Muscle of arm (tissue), 14 donors: ENCODE measurements around the gene ATXN7L2. TPM values are rescaled to one million over a fixed set of nuclear protein-coding genes. Genes with fewer than 3 reads are reported as not detected.
"Not testable (repeated sequence)": the region's sequence is repeated elsewhere in the genome, so short reads cannot be mapped to it uniquely, and the experiment has no call there.

Source experiments
- DNase-seq: peaks from one replicate; pipeline ENCODE4 v3.0.0-alpha.2; 2013
- long read RNA-seq, 11 donors: transcript quantifications; one replicate each; lab custom pipeline, GENCODE V29; 2026
- polyA plus RNA-seq, 12 donors: library from polyadenylated mRNA; unstranded; fragments of 120-200 nt; gene quantifications; one replicate each; pipeline ENCODE4 v1.2.1, GENCODE V29; 2013; ENCODE audit not compliant: insufficient read length in 12 of 12

ATXN7L2 gene
- 10 to 100 TPM in 10 of 12 donors, 1 to 10 TPM in 1, not detected in 1; 9.3 to 30.9 (median 21.0) TPM for polyA plus RNA-seq
- long read RNA-seq, donor 1, partial matches to known transcripts: 0 of 1 reads
- long read RNA-seq, donor 1, other reads (novel, unspliced or antisense): 0 of 1 reads
- long read RNA-seq, donor 2, partial matches to known transcripts: 0 of 3 reads
- long read RNA-seq, donor 2, other reads (novel, unspliced or antisense): 0 of 3 reads
- long read RNA-seq, donor 3, partial matches to known transcripts: 0 of 2 reads
- long read RNA-seq, donor 3, other reads (novel, unspliced or antisense): 0 of 2 reads
- long read RNA-seq, donor 4, partial matches to known transcripts: 0 of 2 reads
- long read RNA-seq, donor 4, other reads (novel, unspliced or antisense): 0 of 2 reads
- long read RNA-seq, donor 5, transcript ATXN7L2-201 (4 exons, 1,715 nt): major isoform, 6 of 6 reads
- long read RNA-seq, donor 5, partial matches to known transcripts: 0 of 6 reads
- long read RNA-seq, donor 5, other reads (novel, unspliced or antisense): 0 of 6 reads
- long read RNA-seq, donor 6, partial matches to known transcripts: 0 of 2 reads
- long read RNA-seq, donor 6, other reads (novel, unspliced or antisense): 0 of 2 reads
- long read RNA-seq, donor 7: 0 reads
- long read RNA-seq, donor 8, partial matches to known transcripts: 0 of 3 reads
- long read RNA-seq, donor 8, other reads (novel, unspliced or antisense): 0 of 3 reads
- long read RNA-seq, donor 9: 0 reads
- long read RNA-seq, donor 10, partial matches to known transcripts: 0 of 1 reads
- long read RNA-seq, donor 10, other reads (novel, unspliced or antisense): 0 of 1 reads
- long read RNA-seq, donor 11, partial matches to known transcripts: 0 of 2 reads
- long read RNA-seq, donor 11, other reads (novel, unspliced or antisense): 0 of 2 reads

DNA sequence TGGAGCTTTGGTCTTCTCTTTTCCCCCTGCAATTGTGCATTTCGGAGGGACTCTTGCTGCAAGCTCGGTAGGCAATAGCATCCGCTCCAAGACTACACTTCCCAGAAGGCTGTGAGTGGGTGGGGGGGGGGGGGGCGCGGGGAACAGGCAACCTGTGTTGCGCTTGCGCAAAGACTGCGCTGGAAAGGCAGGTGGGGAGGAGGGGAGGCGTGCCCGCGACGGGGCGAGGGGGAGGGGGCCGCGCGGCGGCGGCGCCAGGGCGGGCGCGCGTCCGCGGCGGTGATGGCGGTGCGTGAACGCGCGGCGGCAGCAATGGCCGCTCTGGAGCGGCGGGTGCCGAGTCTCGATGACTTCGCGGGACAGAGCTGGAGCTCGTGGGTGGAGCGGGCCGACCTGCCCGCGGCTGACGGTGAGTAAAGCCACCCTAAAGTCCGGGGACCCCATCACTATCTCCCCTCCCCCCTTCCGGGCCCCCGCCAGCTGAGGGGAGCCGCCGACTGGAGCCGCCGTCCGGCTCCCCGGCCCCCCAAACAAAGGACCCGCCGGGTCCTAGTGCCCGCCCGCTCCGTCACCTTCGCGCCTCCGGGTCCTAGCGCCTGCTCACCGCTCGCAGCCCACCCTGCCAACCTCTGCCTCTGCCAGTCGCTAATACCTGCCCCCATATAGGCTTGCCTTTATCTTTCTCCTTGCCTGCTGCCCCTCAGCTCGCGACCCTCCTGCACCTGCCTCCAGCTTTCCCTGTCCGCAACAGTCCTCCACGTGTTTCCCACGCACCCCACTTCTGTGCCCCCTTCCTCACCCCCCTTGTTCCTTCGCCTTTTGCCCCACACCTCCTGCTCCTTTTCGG lies at the start of gene ATXN7L2:
Gene ATXN7L2 (plus strand): TSS at position 234 of the 847 bp plus-strand sequence. CDS start 49 bp downstream, at position 283.
- DNase-seq: peak; percentile 92

DNA sequence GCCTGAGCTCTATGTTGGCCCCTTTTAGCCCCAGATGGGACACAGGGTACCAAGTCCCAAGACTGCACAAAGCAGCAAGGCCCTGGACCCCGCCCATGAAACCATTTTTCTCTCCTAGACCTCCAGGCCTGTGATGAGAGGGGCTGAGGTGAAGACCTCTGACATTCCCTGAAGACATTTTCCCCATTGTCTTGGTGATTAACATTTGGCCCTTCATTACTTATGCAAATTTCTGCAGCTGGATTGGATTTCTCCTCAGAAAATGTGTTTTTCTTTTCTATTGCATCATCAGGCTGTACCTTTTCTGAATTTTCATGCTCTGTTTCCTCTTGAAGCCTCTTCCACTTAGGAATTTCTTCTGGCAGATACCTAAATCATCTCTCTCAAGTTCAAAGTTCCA lies 49.2 kb upstream of the ATXN7L2 start:
- DNase-seq: no peak

DNA sequence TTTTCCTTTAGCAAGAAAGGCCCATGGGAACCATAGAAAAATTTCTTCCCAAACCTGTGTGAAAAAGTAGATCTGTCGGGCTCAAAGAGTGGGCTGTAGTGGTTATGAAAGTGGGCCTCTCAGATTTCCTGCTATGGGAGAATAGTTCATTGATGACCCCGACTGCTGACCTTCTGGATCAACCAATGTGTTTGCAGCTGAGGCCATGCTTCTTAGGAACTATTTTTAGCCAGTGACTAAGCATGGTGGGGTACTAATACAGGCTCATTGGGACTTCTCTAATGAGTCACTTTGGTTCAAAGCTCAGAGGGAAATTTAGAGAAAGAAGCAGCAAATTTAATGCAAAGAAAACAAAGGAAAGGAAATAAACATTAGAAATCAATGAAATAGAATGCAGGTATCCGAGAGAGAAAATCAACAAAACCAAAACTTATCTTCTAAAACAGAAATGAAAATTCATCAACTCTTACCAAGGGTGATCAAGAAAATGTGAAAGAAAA lies 44.9 kb upstream of the ATXN7L2 start:
- DNase-seq: no peak

- DNase-seq: no peak
Observed at GRCh38 chr1:109441069-109441468, 42.6 kb upstream of the ATXN7L2 start.

- no peak for DNase-seq
Observed at GRCh38 chr1:109443476-109443875, 40.2 kb upstream of the ATXN7L2 start.

GRCh38 chr1:109444346-109444745 lies 39.4 kb upstream of the ATXN7L2 start:
- no peak for DNase-seq

- not testable (repeated sequence) for DNase-seq
Observed at GRCh38 chr1:109445949-109446695, 37.6 kb upstream of the ATXN7L2 start.

GRCh38 chr1:109447524-109447923 lies 36.2 kb upstream of the ATXN7L2 start:
- DNase-seq: no peak

DNA sequence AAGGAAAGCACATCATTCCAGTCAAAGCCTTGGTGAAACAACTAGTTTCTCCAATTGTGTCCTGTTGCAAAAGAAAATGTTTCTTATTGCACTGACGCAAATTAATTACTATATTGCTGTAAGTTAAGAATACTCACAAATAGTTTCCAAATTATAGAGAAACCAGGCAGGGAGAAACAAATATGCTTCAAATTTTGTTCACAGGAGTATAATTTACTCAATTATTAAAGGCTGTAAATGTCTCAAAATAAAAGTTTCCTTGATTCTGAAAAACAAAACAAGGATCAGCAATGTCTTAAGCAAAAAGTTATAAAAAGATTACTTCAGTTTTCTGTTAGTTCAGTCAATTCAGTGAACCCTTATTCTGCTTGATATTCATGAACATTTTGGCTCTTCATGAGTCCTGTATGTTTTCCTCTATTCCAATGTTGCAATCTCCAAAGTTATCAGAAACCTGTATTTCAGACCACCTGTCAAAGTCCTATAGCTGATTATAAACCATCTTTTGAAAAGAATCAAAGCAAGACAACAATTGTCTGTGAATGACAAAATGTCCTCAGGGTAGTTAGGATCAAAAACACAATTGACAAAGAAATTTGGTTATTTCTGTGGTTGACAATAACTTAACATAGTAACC lies 29.1 kb upstream of the ATXN7L2 start:
- no peak for DNase-seq

DNA sequence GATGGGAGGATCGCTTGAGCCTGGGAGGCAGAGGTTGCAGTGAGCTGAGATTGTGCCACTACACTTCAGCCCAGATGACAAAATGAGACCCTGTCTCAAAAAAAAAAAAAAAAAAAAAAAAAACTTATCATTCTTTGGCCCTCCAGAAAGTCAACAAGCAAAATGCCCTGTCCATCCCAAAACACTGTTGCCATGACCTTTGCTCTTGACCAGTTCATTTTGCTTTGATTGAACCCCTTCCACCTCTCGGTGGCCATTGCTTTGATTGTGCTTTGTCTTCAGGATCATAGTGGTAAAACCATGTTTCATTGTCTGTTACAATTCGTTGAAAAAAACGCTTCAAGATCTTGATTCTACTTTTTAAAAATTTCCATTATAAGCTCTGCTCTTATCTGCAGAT lies 25.9 kb upstream of the ATXN7L2 start:
- no peak for DNase-seq

GRCh38 chr1:109466125-109466451 lies 17.6 kb upstream of the ATXN7L2 start:
- DNase-seq: no peak

DNA sequence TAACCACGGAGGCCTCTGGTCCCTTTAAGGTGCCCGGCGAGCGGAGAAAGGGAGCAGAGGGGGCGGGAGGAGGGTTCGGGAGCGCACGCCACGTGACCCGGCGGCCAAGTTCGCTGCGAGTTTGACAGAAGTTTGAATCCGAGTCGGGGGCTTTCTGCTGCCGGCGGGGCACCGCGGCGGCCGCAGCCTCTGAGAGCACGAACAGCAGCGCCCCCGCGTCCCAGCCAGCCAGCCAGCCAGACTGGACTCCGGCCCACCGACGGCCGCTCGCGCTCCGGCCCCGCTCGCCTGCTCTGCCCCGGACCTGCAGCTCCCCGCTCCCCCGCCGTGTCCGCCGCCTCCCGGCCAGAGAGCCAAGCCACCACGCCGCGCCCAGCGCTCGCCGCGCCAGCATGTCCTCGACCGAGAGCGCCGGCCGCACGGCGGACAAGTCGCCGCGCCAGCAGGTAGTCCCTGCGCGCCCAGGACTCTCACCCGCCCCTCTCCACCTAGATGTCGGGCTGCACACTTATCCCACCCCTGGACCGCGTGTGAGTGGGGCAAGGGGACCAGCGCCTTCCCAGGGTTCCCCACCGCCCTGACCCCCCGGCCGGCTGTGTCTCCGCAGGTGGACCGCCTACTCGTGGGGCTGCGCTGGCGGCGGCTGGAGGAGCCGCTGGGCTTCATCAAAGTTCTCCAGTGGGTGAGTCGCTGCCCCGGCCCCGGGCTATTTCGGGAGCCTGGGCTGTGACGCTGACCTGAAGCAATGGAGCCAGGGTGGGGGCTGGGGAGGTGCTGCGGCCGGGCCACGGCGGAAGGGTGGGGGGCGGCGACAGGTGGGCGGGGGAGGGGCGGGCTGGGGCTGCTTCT lies 17.0 kb upstream of the ATXN7L2 start, which contains the start of gene SYPL2:
Gene SYPL2 (plus strand): TSS at position 95 of the 849 bp plus-strand sequence. CDS start 298 bp downstream, at position 393.
- no peak for DNase-seq

GRCh38 chr1:109467301-109467777 lies 16.4 kb upstream of the ATXN7L2 start:
- DNase-seq: no peak

GRCh38 chr1:109468061-109468460 lies 15.6 kb upstream of the ATXN7L2 start:
- DNase-seq: no peak

DNA sequence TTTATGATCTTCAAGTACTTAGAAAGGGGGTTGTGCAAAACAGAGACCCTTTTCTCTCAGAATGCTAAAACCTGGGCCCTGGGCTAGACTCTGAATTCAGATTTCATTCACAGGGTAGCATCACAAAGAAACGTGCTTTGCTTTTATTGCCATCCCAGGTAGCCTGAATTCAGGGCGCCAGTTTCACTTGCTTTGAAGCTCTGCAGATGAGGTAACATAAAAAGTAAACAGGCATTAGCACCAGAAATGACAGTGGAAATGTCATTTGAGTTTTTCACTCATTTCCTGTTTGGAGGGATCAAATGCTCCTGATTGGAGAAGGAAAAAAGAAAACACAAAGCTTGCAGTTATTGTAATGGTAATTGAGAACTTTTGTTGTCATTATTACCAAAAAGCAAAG lies 14.8 kb upstream of the ATXN7L2 start:
- no peak for DNase-seq

DNA sequence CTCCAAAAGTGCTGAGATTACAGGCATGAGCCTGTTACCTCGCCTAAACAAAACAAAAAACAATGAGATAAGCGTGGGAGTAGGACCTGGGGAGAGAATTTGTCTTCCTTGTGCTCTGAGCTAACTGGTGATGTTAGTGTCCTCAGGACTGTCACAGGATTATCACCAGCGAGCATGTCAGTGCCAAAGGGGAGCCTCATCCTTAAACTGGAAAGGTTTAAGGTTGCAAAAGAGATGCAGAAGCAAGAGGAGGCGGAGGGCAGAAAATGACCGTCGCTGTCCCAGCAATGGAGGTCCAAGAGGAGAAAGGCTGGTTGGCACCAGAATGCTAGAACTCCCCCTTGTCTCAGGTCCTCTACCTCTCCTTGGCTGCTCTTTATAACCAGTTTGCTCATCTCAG lies 13.5 kb upstream of the ATXN7L2 start:
- no peak for DNase-seq

DNA sequence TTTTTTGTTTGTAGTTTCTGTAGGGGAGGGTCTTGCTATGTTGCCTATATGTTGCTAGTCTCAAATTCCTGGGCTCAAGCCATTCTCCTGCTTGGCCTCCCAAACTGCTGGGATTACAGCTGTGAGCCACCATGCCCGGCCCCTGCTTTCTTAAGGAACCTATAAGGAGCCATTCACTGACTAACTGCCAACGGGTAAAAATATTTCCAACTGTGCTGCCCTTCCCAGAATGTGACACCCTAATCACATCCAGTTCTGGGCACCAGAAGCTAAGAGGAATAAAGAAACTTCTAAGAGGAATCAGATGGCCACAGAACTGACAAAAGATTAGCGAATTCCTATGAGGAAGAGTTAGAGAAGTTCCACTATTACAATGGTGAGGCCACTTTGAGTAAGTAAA lies 10.9 kb upstream of the ATXN7L2 start:
- DNase-seq: no peak

DNA sequence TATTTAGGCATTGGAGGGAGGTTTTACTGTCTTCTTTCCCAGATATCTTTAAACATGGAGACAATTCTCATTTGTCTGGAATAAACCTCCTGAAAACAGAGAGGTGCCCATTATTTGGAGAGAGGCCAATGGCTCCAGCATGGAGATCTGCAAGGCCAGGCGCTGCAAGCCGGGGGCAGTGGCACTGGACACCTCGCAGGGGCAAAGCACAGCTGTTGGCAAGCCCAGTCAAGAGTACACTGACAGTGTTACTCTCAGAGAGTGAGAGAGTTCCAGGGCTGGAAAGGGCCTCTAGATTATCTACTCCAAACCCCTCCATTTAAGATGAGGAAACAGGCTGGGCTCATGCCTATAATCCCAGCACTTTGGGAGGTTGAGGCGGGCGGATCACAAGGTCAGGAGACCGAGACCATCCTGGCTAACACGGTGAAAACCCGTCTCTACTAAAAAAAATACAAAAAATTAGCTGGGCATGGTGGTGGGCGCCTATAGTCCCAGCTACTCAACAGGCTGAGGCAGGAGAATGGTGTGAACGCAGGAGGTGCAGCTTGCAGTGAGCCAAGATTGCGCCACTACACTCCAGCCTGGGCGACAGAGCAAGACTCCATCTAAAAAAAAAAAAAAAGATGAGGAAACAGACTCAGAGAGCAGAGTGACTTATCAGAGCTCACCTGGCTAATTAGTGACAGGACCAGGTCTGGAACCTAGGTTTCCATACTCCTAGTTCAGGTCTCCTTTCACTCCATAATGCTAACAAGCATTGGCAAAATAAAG lies 10.2 kb upstream of the ATXN7L2 start:
- DNase-seq: not testable (repeated sequence)
